Measurements from ENCODE around the gene TRAPPC1.
"Not testable (repeated sequence)": the region's sequence is repeated elsewhere in the genome, so short reads cannot be mapped to it uniquely, and the experiment has no call there.

Gene TRAPPC1, protein sequence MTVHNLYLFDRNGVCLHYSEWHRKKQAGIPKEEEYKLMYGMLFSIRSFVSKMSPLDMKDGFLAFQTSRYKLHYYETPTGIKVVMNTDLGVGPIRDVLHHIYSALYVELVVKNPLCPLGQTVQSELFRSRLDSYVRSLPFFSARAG

DNA sequence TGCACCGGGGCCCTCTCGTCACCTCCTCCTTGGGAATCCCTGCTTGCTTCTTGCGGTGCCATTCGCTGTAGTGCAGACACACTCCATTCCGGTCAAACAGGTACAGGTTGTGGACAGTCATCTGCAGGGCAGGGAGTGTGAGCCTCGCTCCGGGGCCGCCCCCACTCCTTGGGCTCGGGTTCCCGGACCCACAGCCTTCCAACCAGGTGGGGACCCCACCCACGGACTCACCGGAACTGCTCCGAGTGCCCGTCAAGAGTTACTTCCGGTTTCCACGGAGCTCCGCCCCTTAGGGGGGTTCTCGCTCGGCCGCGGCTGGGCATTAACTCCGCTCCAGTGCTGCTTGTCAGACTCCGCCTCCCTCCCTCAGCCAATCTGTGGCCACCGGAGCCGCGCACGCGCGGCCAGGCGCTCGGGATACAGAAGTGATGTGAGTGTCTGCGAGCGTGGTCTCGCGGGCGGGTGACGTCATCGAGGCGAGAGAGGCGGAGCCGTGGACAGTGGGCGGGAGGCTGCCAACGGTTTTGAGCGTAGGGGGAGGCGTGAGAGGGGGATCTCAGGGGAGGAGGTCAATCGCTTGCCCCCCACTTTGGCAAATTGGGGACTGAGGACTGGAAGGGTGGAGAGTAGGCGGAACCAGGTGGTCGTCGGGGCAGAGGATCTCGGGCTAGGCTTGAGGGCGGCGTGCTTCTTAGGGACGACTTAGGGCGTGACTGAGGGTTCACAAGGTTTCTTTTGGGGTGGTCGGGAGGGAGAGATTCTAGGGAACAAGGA lies at the start of gene TRAPPC1, which contains the start of gene CNTROB:
Gene TRAPPC1 (minus strand): TSS at position 238 of the 774 bp plus-strand sequence. CDS start 117 bp downstream, at position 121.
Gene CNTROB (plus strand): TSS at position 498 of the 774 bp plus-strand sequence. CDS start 874 bp downstream, outside the sequence.
- DNase-seq, result peak; percentile 99

- no peak for DNase-seq
These were observed 46.1 kb upstream of the TRAPPC1 start for GRCh38 chr17:7977805-7978204.

GRCh38 chr17:7977039-7977438 lies 45.3 kb upstream of the TRAPPC1 start:
- DNase-seq, result no peak

- DNase-seq, result no peak
These were observed 42.9 kb upstream of the TRAPPC1 start for GRCh38 chr17:7974638-7975131.

DNA sequence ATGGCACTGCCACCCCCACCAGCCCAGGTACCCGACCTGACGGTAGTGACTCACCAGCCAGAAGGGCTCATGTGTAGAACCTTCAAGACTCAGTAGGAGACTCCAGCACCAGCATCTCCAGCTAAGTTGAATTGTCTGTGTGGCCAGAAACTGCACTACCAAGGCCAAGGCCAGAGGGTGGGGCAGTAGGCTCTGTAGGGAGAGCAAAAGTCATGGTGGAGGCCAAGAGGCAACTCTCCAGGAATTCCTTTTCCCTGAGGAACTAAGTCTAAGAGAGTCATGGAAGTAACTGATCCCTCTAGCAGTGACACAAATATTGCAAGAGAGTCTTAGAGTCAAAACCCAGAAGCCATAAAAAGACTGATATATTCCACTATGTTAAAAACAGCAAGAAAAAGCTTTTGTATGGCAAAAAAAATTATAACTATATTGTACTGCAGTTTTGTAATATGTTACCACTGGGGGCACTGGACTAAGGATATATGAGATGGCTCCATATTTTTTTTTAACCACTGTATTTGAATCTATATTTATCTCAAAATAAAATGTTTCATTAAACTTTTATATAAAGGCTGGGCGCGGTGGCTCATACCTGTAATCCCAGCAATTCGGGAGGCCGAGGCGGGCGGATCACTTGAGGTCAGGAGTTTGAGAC lies 40.5 kb upstream of the TRAPPC1 start:
- DNase-seq, result no peak

- DNase-seq, result no peak
These were observed 39.9 kb upstream of the TRAPPC1 start for GRCh38 chr17:7971651-7972050.

- DNase-seq, result peak; percentile 95
These were observed 37.7 kb upstream of the TRAPPC1 start for GRCh38 chr17:7969433-7969832.

DNA sequence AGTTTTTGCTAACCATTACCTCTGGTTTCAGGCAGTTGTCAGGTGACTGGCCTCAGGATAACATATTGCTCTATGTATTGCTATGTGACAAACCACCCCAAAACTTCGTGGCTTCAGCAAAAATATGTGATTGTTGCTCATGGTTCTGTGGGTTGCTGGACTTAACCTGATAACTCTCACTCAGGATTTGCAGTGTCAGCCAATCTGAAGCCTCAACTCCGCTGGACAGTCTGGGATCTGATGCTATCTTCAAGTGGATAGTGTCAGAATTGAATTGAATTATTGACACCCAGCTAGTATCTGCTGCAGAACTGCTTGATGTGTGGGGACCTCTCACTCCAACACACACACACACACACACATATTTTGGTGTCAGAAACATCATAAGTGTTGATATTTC lies 36.0 kb upstream of the TRAPPC1 start:
- no peak for DNase-seq

DNA sequence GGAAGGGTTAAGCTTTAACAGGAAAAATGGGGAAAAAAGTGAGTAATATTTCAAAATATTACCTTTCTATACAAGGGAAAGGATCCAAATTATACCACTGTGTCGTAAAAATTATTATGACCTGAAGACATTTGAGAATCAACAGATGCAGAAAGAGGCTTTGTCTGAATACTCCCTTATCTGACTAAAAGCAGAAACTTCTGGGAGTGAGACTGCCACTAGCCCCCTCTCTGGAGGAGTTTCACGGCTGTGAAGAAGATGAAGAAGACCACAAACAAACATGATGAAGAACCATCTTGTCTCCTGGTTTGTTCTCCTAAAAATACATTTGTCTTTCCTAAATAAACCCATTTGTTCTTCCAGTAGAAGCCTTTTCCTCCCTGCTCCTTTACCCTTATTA lies 29.7 kb upstream of the TRAPPC1 start:
- DNase-seq, result no peak

DNA sequence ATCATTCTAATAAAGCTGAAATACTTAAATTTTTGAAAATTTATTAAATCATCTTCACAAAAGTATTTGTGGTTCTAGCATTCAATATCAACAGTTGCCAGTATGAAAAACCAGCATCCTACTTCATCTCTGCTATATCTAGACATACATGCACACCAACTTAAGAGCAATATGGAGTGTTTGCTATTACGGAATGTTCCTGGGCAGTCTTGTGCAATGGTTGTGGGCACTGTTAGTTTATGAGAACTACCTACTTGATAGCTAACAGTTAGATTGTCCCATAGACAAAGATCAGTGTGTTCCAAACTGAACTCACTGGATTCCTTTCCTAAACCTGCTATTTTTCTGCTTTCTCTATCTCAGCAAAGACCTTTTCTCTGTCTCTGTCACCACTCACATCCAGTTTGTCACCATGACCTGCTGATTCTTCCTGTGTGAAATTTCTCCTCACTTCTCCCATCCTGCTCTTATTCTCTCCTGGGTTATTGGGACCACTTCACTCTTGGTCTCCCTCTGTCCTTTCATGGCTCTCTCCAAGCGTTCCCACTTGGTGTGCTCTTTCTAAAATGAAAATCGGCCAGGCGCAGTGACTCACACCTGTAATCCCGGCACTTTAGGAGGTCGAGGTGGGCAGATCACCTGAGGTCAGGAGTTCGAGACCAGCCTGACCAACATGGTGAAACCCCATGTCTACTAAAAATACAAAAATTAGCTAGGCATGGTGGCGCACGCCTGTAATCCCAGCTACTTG lies 27.9 kb upstream of the TRAPPC1 start:
- DNase-seq, result peak; percentile 51

GRCh38 chr17:7956228-7956965 lies 24.7 kb upstream of the TRAPPC1 start:
- no peak for DNase-seq

- DNase-seq, result no peak
These were observed 23.9 kb upstream of the TRAPPC1 start for GRCh38 chr17:7955414-7956227.

GRCh38 chr17:7953266-7953665 lies 21.5 kb upstream of the TRAPPC1 start:
- not testable (repeated sequence) for DNase-seq

GRCh38 chr17:7951143-7951792 lies 19.5 kb upstream of the TRAPPC1 start:
- DNase-seq, result no peak

- no peak for DNase-seq
These were observed 18.8 kb upstream of the TRAPPC1 start for GRCh38 chr17:7950578-7950977.

- no peak for DNase-seq
These were observed 15.9 kb upstream of the TRAPPC1 start for GRCh38 chr17:7947651-7948050.

DNA sequence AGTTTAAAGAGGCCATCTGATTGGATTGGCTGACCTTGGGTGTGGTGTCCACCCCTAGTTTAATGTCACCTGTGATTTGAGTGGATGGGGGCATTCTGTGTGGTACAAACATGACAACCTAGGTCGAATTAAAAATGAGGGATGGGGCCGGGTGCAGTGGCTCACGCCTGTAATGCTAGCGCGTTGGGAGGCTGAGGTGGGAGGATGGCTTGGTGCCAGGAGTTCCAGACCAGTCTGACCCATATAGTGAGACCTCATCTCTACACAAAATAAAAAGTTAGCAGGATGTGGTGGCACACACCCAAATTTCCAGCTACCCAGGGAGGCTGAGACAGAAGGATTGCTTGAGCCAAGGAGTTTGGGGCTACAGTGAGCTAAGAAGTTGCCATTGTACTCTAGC lies 14.7 kb upstream of the TRAPPC1 start:
- DNase-seq, result no peak

GRCh38 chr17:7945651-7946050 lies 13.9 kb upstream of the TRAPPC1 start:
- DNase-seq, result no peak

- DNase-seq, result no peak
These were observed 12.6 kb upstream of the TRAPPC1 start for GRCh38 chr17:7944326-7944725.

DNA sequence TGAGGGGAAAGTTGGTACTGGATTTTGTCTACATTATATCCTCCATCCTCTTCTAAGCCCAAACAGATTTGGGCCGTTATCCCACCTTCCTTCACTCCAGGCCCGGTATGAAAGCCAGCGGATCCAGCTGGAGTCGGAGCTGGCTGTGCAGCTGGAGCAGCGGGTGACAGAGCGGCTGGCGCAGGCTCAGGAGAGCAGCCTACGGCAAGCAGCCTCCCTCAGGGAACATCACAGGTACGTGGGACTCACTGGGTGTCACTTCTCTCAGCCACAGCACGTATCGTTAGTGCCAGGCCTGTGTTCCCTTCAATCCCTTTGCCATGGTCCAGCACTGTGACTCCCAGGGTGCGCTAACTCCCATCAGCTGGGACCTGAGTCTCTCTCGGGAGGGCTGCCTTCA lies 11.5 kb upstream of the TRAPPC1 start:
- DNase-seq, result no peak

DNA sequence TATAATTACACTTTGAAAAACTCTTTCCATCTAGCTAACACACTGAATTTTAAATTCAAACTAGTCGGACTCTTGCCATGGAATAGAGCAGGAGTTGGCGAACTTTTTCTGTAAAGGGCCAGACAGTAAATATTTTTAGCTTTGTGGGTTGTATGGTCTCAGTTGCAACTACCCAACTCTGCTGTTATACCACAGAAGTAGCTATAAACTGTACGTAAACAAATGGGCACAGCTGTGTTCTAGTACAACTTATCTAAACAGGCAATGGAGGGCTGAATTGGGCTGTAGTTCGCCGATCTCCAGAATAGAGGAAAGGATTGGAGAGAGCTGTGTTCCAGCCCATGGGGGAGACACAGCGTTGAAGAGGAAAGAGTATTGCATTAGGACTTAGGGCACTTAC lies 9.0 kb upstream of the TRAPPC1 start:
- no peak for DNase-seq
